ENCODE results near the gene TSPAN31. TPM values are rescaled to one million over a fixed set of nuclear protein-coding genes. Genes with fewer than 3 reads are reported as not detected.

The TSPAN31 gene
- total and polyA plus RNA-seq, 9 of the 15 experiments (the other 6 are each of a cell fraction or from before 2014, with no cell fraction given) = 11.3 to 26.4 (median 14.3) TPM

GRCh38 chr12:57771873-57772428, 27.1 kb downstream of the TSPAN31 start, which contains the start of gene METTL1 (continued):
- no peak for TF ChIP-seq FOXA1 (IDR thresholded peaks at IDR 0.05; ENCODE audit: borderline replicate concordance)
- peak; percentile 94 for TF ChIP-seq TBP (optimal IDR thresholded peaks at IDR 0.05; ENCODE audit: low read depth, low read length)
- TF ChIP-seq MYNN (IDR thresholded peaks at IDR 0.05) = no peak
- no peak for TF ChIP-seq MYNN (CRISPR knock-in tag; IDR thresholded peaks at IDR 0.05)
- TF ChIP-seq ZNF12 (CRISPR knock-in tag; IDR thresholded peaks at IDR 0.05) = 0 out of 2 replicates have a peak, but pooled peaks have one; percentile 29
- no peak for TF ChIP-seq CBFA2T3 (IDR thresholded peaks at IDR 0.05)
- no peak for TF ChIP-seq ZNF75A (CRISPR knock-in tag; IDR thresholded peaks at IDR 0.05)
- TF ChIP-seq RBM15 (IDR thresholded peaks at IDR 0.05; ENCODE audit: insufficient read depth, low read length) = no peak
- TF ChIP-seq, protein P1, sequence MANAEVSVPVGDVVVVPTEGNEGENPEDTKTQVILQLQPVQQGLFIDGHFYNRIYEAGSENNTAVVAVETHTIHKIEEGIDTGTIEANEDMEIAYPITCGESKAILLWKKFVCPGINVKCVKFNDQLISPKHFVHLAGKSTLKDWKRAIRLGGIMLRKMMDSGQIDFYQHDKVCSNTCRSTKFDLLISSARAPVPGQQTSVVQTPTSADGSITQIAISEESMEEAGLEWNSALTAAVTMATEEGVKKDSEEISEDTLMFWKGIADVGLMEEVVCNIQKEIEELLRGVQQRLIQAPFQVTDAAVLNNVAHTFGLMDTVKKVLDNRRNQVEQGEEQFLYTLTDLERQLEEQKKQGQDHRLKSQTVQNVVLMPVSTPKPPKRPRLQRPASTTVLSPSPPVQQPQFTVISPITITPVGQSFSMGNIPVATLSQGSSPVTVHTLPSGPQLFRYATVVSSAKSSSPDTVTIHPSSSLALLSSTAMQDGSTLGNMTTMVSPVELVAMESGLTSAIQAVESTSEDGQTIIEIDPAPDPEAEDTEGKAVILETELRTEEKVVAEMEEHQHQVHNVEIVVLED (CRISPR knock-in tag; IDR thresholded peaks at IDR 0.05) = 0 out of 2 replicates have a peak, but pooled peaks have one; percentile 20
- no peak; the same call in none of the 2 replicates for TF ChIP-seq NFIC (IDR thresholded peaks at IDR 0.05)
- no peak for TF ChIP-seq ZNF449 (CRISPR knock-in tag; IDR thresholded peaks at IDR 0.05)
- TF ChIP-seq ARHGAP35 (IDR thresholded peaks at IDR 0.05; ENCODE audit: partially characterized antibody) = no peak
- no peak for TF ChIP-seq IFI16 (CRISPR knock-in tag; IDR thresholded peaks at IDR 0.05)
- TF ChIP-seq ZNF551 (CRISPR knock-in tag; IDR thresholded peaks at IDR 0.05) = no peak
- TF ChIP-seq, protein P2, sequence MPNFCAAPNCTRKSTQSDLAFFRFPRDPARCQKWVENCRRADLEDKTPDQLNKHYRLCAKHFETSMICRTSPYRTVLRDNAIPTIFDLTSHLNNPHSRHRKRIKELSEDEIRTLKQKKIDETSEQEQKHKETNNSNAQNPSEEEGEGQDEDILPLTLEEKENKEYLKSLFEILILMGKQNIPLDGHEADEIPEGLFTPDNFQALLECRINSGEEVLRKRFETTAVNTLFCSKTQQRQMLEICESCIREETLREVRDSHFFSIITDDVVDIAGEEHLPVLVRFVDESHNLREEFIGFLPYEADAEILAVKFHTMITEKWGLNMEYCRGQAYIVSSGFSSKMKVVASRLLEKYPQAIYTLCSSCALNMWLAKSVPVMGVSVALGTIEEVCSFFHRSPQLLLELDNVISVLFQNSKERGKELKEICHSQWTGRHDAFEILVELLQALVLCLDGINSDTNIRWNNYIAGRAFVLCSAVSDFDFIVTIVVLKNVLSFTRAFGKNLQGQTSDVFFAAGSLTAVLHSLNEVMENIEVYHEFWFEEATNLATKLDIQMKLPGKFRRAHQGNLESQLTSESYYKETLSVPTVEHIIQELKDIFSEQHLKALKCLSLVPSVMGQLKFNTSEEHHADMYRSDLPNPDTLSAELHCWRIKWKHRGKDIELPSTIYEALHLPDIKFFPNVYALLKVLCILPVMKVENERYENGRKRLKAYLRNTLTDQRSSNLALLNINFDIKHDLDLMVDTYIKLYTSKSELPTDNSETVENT (CRISPR knock-in tag; IDR thresholded peaks at IDR 0.05) = peak; percentile 73; the same call in 1 of the 2 replicates
- TF ChIP-seq SAP30 (IDR thresholded peaks at IDR 0.05; ENCODE audit: borderline replicate concordance, insufficient read depth, low read depth, low read length, poor library complexity, severe bottlenecking) = peak; percentile 100
- TF ChIP-seq THAP7 (CRISPR knock-in tag; IDR thresholded peaks at IDR 0.05) = no peak
- TF ChIP-seq NFXL1 (CRISPR knock-in tag; IDR thresholded peaks at IDR 0.05) = no peak
- peak; percentile 97 for TF ChIP-seq LCOR (CRISPR knock-in tag; IDR thresholded peaks at IDR 0.05)
- no peak for TF ChIP-seq POLR3A (IDR thresholded peaks at IDR 0.05; ENCODE audit: borderline replicate concordance, extremely low read depth, insufficient read depth, insufficient read length)
- TF ChIP-seq MAFF (IDR thresholded peaks at IDR 0.05; ENCODE audit: low read length) = no peak
- TF ChIP-seq ZEB2 (IDR thresholded peaks at IDR 0.05) = no peak
- TF ChIP-seq, protein P3, sequence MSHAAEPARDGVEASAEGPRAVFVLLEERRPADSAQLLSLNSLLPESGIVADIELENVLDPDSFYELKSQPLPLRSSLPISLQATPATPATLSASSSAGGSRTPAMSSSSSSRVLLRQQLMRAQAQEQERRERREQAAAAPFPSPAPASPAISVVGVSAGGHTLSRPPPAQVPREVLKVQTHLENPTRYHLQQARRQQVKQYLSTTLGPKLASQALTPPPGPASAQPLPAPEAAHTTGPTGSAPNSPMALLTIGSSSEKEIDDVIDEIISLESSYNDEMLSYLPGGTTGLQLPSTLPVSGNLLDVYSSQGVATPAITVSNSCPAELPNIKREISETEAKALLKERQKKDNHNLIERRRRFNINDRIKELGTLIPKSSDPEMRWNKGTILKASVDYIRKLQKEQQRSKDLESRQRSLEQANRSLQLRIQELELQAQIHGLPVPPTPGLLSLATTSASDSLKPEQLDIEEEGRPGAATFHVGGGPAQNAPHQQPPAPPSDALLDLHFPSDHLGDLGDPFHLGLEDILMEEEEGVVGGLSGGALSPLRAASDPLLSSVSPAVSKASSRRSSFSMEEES (CRISPR knock-in tag; IDR thresholded peaks at IDR 0.05) = no peak

Data from K562 (cell line).